Measurements from ENCODE around the gene GRIK5. TPM values are rescaled to one million over a fixed set of nuclear protein-coding genes. Genes with fewer than 3 reads are reported as not detected.

Gene GRIK5
- total and polyA plus RNA-seq, 2 of the 8 experiments (the other 6 are each of a cell fraction or from before 2014, with no cell fraction given) = 17.8 to 42.9 TPM

DNA sequence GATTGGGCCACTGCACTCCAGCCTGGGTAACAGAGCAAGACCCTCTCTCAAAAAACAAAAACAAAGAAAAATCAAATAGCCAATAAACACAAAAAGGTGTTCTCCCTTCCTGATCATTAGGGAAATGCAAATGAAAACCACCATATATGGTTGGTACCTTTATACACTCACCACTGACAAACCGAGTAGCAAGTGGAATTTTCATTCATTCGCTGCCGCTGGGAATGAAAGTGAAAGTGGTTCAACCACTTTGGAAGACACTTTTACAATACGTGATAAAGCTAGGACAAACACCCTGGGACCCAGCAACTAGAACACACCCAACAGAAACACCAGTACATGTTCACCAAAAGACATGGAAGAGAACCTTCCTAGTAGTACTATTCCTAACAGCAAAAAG, 21.0 kb downstream of the GRIK5 start:
- Histone ChIP-seq H3K56ac (replicated peaks; ENCODE audit: insufficient read length, low read depth, low read length) (no peak overlapping the region), H2BK120ac (replicated peaks; ENCODE audit: low read depth, low read length) (no peak overlapping the region), H2BK20ac (ENCODE audit: low read length) (no peak overlapping the region), H4K20me1 (replicated peaks in 1 of 2; ENCODE audit: control insufficient read depth in 1 of 2, insufficient read depth in 2 of 2, low read length in 2 of 2) (peaks cover 2 to 17% of the 10 kb centered on the region in 2 experiments), H2AK5ac (ENCODE audit: low read depth, low read length) (no peak overlapping the region), H4K91ac (replicated peaks; ENCODE audit: insufficient read length, low read length) (no peak overlapping the region), H3K14ac (ENCODE audit: insufficient read length) (no peak overlapping the region), H2BK12ac (ENCODE audit: low read depth, low read length) (no peak overlapping the region), H3K36me3 (ENCODE audit: control insufficient read depth in 2 of 4, insufficient read depth in 4 of 4, low read length in 3 of 4) (peaks cover 10 to 47% (median 40%) of the 10 kb centered on the region in 4 experiments), H4K8ac (ENCODE audit: extremely low read depth, insufficient read depth, low read length) (no peak overlapping the region), H3K9me3 (ENCODE audit: insufficient read depth in 2 of 2, low read depth in 1 of 2, low read length in 1 of 2) (no peaks in the 10 kb centered on the region), H2BK15ac (ENCODE audit: low read length) (no peak overlapping the region), H3K9ac (replicated peaks in 1 of 4; ENCODE audit: extremely low read depth in 1 of 4, low read depth in 3 of 4, low read length in 3 of 4) (no peak overlapping the region), H3K4ac (replicated peaks; ENCODE audit: insufficient read length, low read depth, low read length) (no peak overlapping the region), H3K23me2 (ENCODE audit: low read depth, low read length) (no peaks in the 10 kb centered on the region), H3K23ac (ENCODE audit: insufficient read length) (no peak overlapping the region), H3K27ac (ENCODE audit: low read depth, low read length) (no peak overlapping the region), H3K4me2 (ENCODE audit: insufficient read depth in 1 of 2, low read depth in 2 of 2, low read length in 2 of 2) (no peak overlapping the region), H3K18ac (ENCODE audit: extremely low read depth, low read length) (no peak overlapping the region), H4K5ac (ENCODE audit: insufficient read length, low read depth, low read length) (no peak overlapping the region), H3K4me3 (ENCODE audit: extremely low read depth in 1 of 4, insufficient read depth in 2 of 4, low read depth in 3 of 4, low read length in 4 of 4) (no peak overlapping the region), H3K79me2 (ENCODE audit: control insufficient read depth in 1 of 2, insufficient read depth in 2 of 2, low read length in 2 of 2) (no peaks in the 10 kb centered on the region), H3K4me1 (replicated peaks in 1 of 4; ENCODE audit: control insufficient read depth in 3 of 4, insufficient read depth in 4 of 4, low read length in 3 of 4) (no peaks in the 10 kb centered on the region), H2AFZ (ENCODE audit: low read length) (no peak overlapping the region), H3K27me3 (replicated peaks in 1 of 4; ENCODE audit: control insufficient read depth in 3 of 4, extremely low read depth in 1 of 4, insufficient read depth in 3 of 4, low read length in 3 of 4) (no peaks in the 10 kb centered on the region), H2BK5ac (ENCODE audit: low read depth, low read length) (no peak overlapping the region), H3K79me1 (ENCODE audit: low read depth, low read length) (no peaks in the 10 kb centered on the region)
- TF ChIP-seq RNF2 (IDR thresholded peaks at IDR 0.05; ENCODE audit: borderline replicate concordance, low read depth, low read length, missing control alignments, poor library complexity, severe bottlenecking) = no peak
- TF ChIP-seq YY1 (IDR thresholded peaks at IDR 0.05; ENCODE audit: low read depth, low read length) = no peak
- TF ChIP-seq TBP (IDR thresholded peaks at IDR 0.05; ENCODE audit: low read depth, low read length) = no peak
- no peak for TF ChIP-seq SRF (IDR thresholded peaks at IDR 0.05; ENCODE audit: low read depth, low read length)
- TF ChIP-seq SAP30 (IDR thresholded peaks at IDR 0.05; ENCODE audit: insufficient read depth, insufficient replicate concordance, low read length) = no peak
- TF ChIP-seq TCF12 (IDR thresholded peaks at IDR 0.05; ENCODE audit: low read depth, low read length) = no peak
- TF ChIP-seq POU5F1 (IDR thresholded peaks at IDR 0.05; ENCODE audit: low read depth, low read length) = no peak
- DNase-seq (ENCODE audit: low read depth in 1 of 2, low spot score in 2 of 2) = no peak
- 97% methylated on average over 4 of the region's 4 CpGs; no CpG with 5 or more reads in 1 of the 2 experiments for WGBS, 2 experiments (ENCODE audit: extremely low coverage in 1 of 2, insufficient coverage in 1 of 2, insufficient read length in 1 of 2, insufficient replicate concordance in 2 of 2, low coverage in 1 of 2, low lambda C conversion rate in 2 of 2, missing lambda C conversion rate in 1 of 2)
- CTCF ChIA-PET (ENCODE audit: partially characterized antibody) = interaction anchor here (3.6 to 5.6 kb wide), 2 partner anchors 15 to 20 kb away, joined by 13 to 23 read pairs; no protein-coding TSS in a partner anchor
- POLR2A ChIA-PET (ENCODE audit: partially characterized antibody) = interaction anchor here (0.9 to 3.1 kb wide), 3 partner anchors 10 to 22 kb away, joined by 3 to 12 read pairs (median 6); no protein-coding TSS in a partner anchor
- FAIRE-seq = no peak
